HCT116 (cell line): ENCODE data around the gene RAB27A. TPM values are rescaled to one million over a fixed set of nuclear protein-coding genes. Genes with fewer than 3 reads are reported as not detected.

ENCODE experiments used
- ATAC-seq: fragments of 200-7000 bp; cut with Tn5 transposase; 2 replicates; pipeline ENCODE4 v1.9.1; 2020; ENCODE audit warnings: mild to moderate bottlenecking, moderate library complexity
- BruUV-seq: library from RNA; stranded (reverse); fragments of 400-500 nt; replicated peaks from 2 replicates; lab custom pipeline; 2021; lab: Mats Ljungman, UMichigan
- CTCF ChIA-PET: fragments of 300-600 bp; sonication (Branson Sonifier 250); formaldehyde crosslinking; loops from one replicate; lab custom pipeline; 2021; ENCODE audit warnings: antibody characterized with exemption; lab: Charles Lee
- POLR2A ChIA-PET: fragments of 300-600, 350-600 bp; sonication (Branson Sonifier 250); formaldehyde crosslinking; loops from one replicate; lab custom pipeline; 2021; ENCODE audit warnings: antibody characterized with exemption; lab: Charles Lee
- RAD21 ChIA-PET, 2 experiments: fragments of 300-600 bp; sonication (Branson Sonifier 250); formaldehyde crosslinking; loops; one replicate each; lab custom pipeline; 2023; ENCODE audit warnings: low total read pairs in 2 of 2; ENCODE audit not compliant: uncharacterized antibody in 2 of 2, unreplicated experiment in 2 of 2, low non-redundant PET in 1 of 2; lab: Charles Lee
- DNase-seq: peaks from one replicate; pipeline ENCODE4 v3.0.0-alpha.2; 2010; ENCODE audit warnings: low read depth, low spot score
- H2AFZ ChIP-seq: fragments of 200-600 bp; shearing (Covaris generic), sonication (generic); 2 replicates; pipeline ENCODE4 v1.6.1; 2017; ENCODE audit warnings: low read depth, mixed run types, mixed read lengths, antibody characterized with exemption, low read length; ENCODE audit not compliant: poor library complexity, severe bottlenecking
- H3K27ac ChIP-seq: 2 replicates; pipeline ENCODE4 v1.5.1; 2012; ENCODE audit warnings: low read depth, low read length
- H3K27me3 ChIP-seq: fragments of 200-600 bp; sonication (generic); 2 replicates; pipeline ENCODE4 v1.6.1; 2016; ENCODE audit warnings: mixed run types, low read length, mixed read lengths; ENCODE audit not compliant: insufficient read depth
- H3K36me3 ChIP-seq, 2 experiments: fragments of 200-500 bp in 1 of 2; fragments of 200-600 bp in 1 of 2; sonication (Bioruptor generic) in 1 of 2; sonication (generic) in 1 of 2; 2 replicates each; pipeline versions ENCODE4 v1.5.1 to v1.6.1; 2014 to 2016; ENCODE audit warnings: low read length in 2 of 2, inconsistent platforms in 1 of 2, mixed read lengths in 1 of 2, mixed run types in 1 of 2; ENCODE audit not compliant: insufficient read depth in 2 of 2, control insufficient read depth in 1 of 2
- H3K4me1 ChIP-seq, 2 experiments: fragments of 200-600 bp in 1 of 2; sonication (generic) in 1 of 2; 2 replicates each; pipeline versions ENCODE4 v1.5.1 to v1.6.1; 2012 to 2017; ENCODE audit warnings: low read length in 2 of 2, inconsistent platforms in 1 of 2, mild to moderate bottlenecking in 1 of 2, mixed read lengths in 1 of 2, mixed run types in 1 of 2, moderate library complexity in 1 of 2; ENCODE audit not compliant: insufficient read depth in 2 of 2, control insufficient read depth in 1 of 2
- H3K4me2 ChIP-seq: fragments of 200-600 bp; sonication (generic); 2 replicates; pipeline ENCODE4 v1.6.1; 2017; ENCODE audit warnings: mixed run types, low read length, mixed read lengths
- H3K4me3 ChIP-seq, 2 experiments: fragments of 200-600 bp in 1 of 2; sonication (generic) in 1 of 2; replicated peaks in 1 of 2; 2 replicates each; pipeline ENCODE4 v1.5.1; 2011 to 2016; ENCODE audit warnings: low read length in 2 of 2, control low read depth in 1 of 2, low read depth in 1 of 2, mild to moderate bottlenecking in 1 of 2, mixed read lengths in 1 of 2, mixed run types in 1 of 2
- H3K79me2 ChIP-seq: fragments of 200-600 bp; sonication (generic); 2 replicates; pipeline ENCODE4 v1.6.1; 2017; ENCODE audit warnings: mild to moderate bottlenecking, mixed run types, low read length, moderate library complexity, mixed read lengths; ENCODE audit not compliant: insufficient read depth
- H3K9ac ChIP-seq: fragments of 200-600 bp; sonication (generic); 2 replicates; pipeline ENCODE4 v1.6.1; 2016; ENCODE audit warnings: low read length, mixed read lengths
- H3K9me2 ChIP-seq: fragments of 200-600 bp; sonication (generic), shearing (Covaris generic); 2 replicates; pipeline ENCODE4 v1.6.1; 2017; ENCODE audit warnings: mixed run types, mild to moderate bottlenecking, moderate library complexity; ENCODE audit not compliant: insufficient read depth
- H3K9me3 ChIP-seq, 2 experiments: fragments of 200-500 bp in 1 of 2; fragments of 200-600 bp in 1 of 2; sonication (Bioruptor generic) in 1 of 2; sonication (generic) in 1 of 2; 2 replicates each; pipeline ENCODE4 v1.6.1; 2014 to 2017; ENCODE audit warnings: low read length in 2 of 2, mixed read lengths in 2 of 2, inconsistent platforms in 1 of 2, low read depth in 1 of 2, mild to moderate bottlenecking in 1 of 2, mixed run types in 1 of 2, moderate library complexity in 1 of 2; ENCODE audit not compliant: control insufficient read depth in 1 of 2, insufficient read depth in 1 of 2
- H4K20me1 ChIP-seq: fragments of 200-600 bp; sonication (generic), shearing (Covaris generic); 2 replicates; pipeline ENCODE4 v1.6.1; 2017; ENCODE audit warnings: mixed run types, mild to moderate bottlenecking, moderate library complexity; ENCODE audit not compliant: insufficient read depth
- CBX3 ChIP-seq: IDR thresholded peaks from 2 replicates; pipeline ENCODE4 v1.6.1; 2012; ENCODE audit warnings: low read depth
- CEBPB ChIP-seq: IDR thresholded peaks from 2 replicates; pipeline ENCODE4 v1.6.1; 2012; ENCODE audit warnings: low read depth
- EGR1 ChIP-seq: IDR thresholded peaks from 2 replicates; pipeline ENCODE4 v1.6.1; 2012; ENCODE audit warnings: low read depth
- ELF1 ChIP-seq: IDR thresholded peaks from 2 replicates; pipeline ENCODE4 v1.6.1; 2012; ENCODE audit warnings: low read depth, borderline replicate concordance
- EZH2 ChIP-seq: fragments of 200-600 bp; sonication (generic); IDR thresholded peaks from 2 replicates; pipeline ENCODE4 v1.6.1; 2017; ENCODE audit warnings: antibody characterized with exemption, mixed run types
- FOSL1 ChIP-seq: IDR thresholded peaks from 2 replicates; pipeline ENCODE4 v1.6.1; 2012; ENCODE audit warnings: low read depth
- JUND ChIP-seq: IDR thresholded peaks from 2 replicates; pipeline ENCODE4 v1.6.1; 2012
- RAD21 ChIP-seq: IDR thresholded peaks from 2 replicates; pipeline ENCODE4 v1.6.1; 2012; ENCODE audit warnings: low read depth, mild to moderate bottlenecking
- SIN3A ChIP-seq: IDR thresholded peaks from 2 replicates; pipeline ENCODE4 v1.6.1; 2012; ENCODE audit warnings: low read depth
- SP1 ChIP-seq: IDR thresholded peaks from 2 replicates; pipeline ENCODE4 v1.6.1; 2012; ENCODE audit warnings: low read depth
- SRF ChIP-seq: IDR thresholded peaks from 2 replicates; pipeline ENCODE4 v1.6.1; 2012; ENCODE audit warnings: low read depth
- TCF7L2 ChIP-seq: IDR thresholded peaks from 2 replicates; pipeline ENCODE4 v1.7.0; 2011; ENCODE audit warnings: borderline replicate concordance, inconsistent platforms; ENCODE audit not compliant: insufficient read depth, insufficient read length; ENCODE audit errors: extremely low read depth
- YY1 ChIP-seq: IDR thresholded peaks from 2 replicates; pipeline ENCODE4 v1.6.1; 2011; ENCODE audit warnings: low read length, low read depth, moderate library complexity, mild to moderate bottlenecking; ENCODE audit not compliant: insufficient replicate concordance; ENCODE audit errors: extremely low read depth
- ZFX ChIP-seq: fragments of 450-650 bp; IDR thresholded peaks from 2 replicates; pipeline ENCODE4 v1.6.1; 2017
- ZNF274 ChIP-seq: fragments of 200-500 bp; sonication (Bioruptor generic); IDR thresholded peaks from 2 replicates; pipeline ENCODE4 v1.6.1; 2014; ENCODE audit warnings: mild to moderate bottlenecking, low read depth, low read length, inconsistent platforms
- intact Hi-C: fragments of 100-400 bp; cut with micrococcal nuclease; formaldehyde crosslinking; loops from 2 replicates; pipeline ENCODE4 v1.10.0; 2022
- total RNA-seq: library from RNA; stranded (reverse); gene quantifications from one replicate; pipeline ENCODE4 v1.2.1, GENCODE V29; 2021; ENCODE audit not compliant: unreplicated experiment
- TF ChIP-seq, protein P1 (sequence below): IDR thresholded peaks from 2 replicates; pipeline ENCODE4 v1.6.1; 2011; ENCODE audit warnings: mild to moderate bottlenecking, low read length, moderate library complexity; ENCODE audit not compliant: insufficient replicate concordance; ENCODE audit errors: extremely low read depth

The RAB27A gene
- total RNA-seq, 1 experiment from 2014 or later, result 8.8 TPM

GRCh38 chr15:55257012-55257670 is 32.5 kb downstream of the RAB27A start:
- H3K4me1 ChIP-seq, result no peaks in the 10 kb centered on the region
- no peak for DNase-seq
- no peak overlapping the region for H3K4me2 ChIP-seq
- RAD21 ChIA-PET, result no interaction called here
- no peaks in the 10 kb centered on the region for H3K36me3 ChIP-seq
- BruUV-seq, result no TSS peak
- CTCF ChIA-PET, result no interaction called here
- H3K27me3 ChIP-seq, result no peaks in the 10 kb centered on the region
- H3K9ac ChIP-seq, result no peak overlapping the region
- ATAC-seq, result no peak
- H3K79me2 ChIP-seq, result no peaks in the 10 kb centered on the region
- H3K9me2 ChIP-seq, result no peaks in the 10 kb centered on the region
- H2AFZ ChIP-seq, result no peak overlapping the region
- H3K9me3 ChIP-seq, result no peaks in the 10 kb centered on the region
- no peaks in the 10 kb centered on the region for H4K20me1 ChIP-seq
- intact Hi-C loops, result no loop called here
- POLR2A ChIA-PET, result interaction anchor here (0.5 kb wide), 1 partner anchor 40 kb away, joined by 5 read pairs; no protein-coding TSS in a partner anchor
- no peak overlapping the region for H3K27ac ChIP-seq
- H3K4me3 ChIP-seq, result no peak overlapping the region
- TF ChIP-seq CBX3, result no peak
- TF ChIP-seq SRF, result no peak
- no peak for TF ChIP-seq RAD21
- TF ChIP-seq EGR1, result no peak
- no peak for TF ChIP-seq SIN3A
- no peak for TF ChIP-seq JUND
- TF ChIP-seq ZNF274, result no peak
- no peak for TF ChIP-seq EZH2
- TF ChIP-seq ELF1, result no peak

DNA sequence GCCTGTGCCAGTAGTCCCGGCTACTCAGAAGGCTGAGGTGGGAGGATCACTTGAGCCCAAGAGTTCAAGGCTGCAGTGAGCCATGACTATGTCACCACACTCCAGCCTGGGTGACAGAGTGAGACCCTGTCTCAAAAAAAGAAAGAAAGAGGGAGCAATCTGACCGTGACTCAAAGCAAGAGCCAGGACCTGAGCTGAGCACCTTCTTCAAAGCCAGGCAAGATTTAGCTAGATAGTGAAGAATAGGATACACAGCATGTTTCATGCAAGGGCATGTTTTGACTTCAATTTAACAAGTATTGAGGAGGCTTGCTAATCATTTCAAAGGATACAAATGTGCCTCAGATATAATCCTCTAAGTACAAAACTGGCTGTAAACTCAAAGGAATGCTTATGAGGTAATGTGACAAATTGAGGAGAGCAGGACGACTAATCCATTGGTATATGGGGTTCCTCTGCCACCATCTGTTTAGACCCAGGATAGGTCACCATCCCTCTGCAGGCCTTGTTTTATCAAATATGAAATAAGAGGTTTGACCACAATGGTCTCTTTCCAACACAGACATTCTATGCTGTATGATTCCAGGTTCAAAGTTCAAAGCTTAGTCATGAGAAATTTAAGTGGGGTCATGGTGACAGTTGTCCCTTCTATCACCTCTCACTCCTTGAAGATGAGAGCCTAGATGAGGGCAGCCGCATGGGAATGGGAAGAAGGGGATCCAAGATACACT is 33.2 kb downstream of the RAB27A start:
- Histone ChIP-seq H3K9me3 (no peaks in the 10 kb centered on the region), H3K27me3 (no peaks in the 10 kb centered on the region), H3K36me3 (no peaks in the 10 kb centered on the region), H3K79me2 (no peaks in the 10 kb centered on the region), H3K4me3 (no peak overlapping the region)
- no peak for DNase-seq
- intact Hi-C loops, result no loop called here
- TF ChIP-seq CBX3 (no peak), SIN3A (no peak), CEBPB (no peak), TCF7L2 (no peak), RAD21 (no peak), YY1 (no peak), ZFX (no peak), SP1 (no peak), FOSL1 (no peak), SRF (no peak)
- TF ChIP-seq, protein P1, sequence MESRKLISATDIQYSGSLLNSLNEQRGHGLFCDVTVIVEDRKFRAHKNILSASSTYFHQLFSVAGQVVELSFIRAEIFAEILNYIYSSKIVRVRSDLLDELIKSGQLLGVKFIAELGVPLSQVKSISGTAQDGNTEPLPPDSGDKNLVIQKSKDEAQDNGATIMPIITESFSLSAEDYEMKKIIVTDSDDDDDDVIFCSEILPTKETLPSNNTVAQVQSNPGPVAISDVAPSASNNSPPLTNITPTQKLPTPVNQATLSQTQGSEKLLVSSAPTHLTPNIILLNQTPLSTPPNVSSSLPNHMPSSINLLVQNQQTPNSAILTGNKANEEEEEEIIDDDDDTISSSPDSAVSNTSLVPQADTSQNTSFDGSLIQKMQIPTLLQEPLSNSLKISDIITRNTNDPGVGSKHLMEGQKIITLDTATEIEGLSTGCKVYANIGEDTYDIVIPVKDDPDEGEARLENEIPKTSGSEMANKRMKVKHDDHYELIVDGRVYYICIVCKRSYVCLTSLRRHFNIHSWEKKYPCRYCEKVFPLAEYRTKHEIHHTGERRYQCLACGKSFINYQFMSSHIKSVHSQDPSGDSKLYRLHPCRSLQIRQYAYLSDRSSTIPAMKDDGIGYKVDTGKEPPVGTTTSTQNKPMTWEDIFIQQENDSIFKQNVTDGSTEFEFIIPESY, result no peak
- TF ChIP-seq, all 23 proteins: peak for 0
- Histone ChIP-seq H3K9me2 (no peaks in the 10 kb centered on the region), H3K4me1 (no peaks in the 10 kb centered on the region), H3K9ac (no peak overlapping the region), H3K27ac (no peak overlapping the region), H2AFZ (no peak overlapping the region), H4K20me1 (no peaks in the 10 kb centered on the region), H3K4me2 (no peak overlapping the region)
- no TSS peak for BruUV-seq
- ChIA-PET POLR2A (interaction anchor here (0.5 kb wide), 1 partner anchor 39 kb away, joined by 5 read pairs; no protein-coding TSS in a partner anchor), CTCF (no interaction called here), RAD21 (no interaction called here)
- ATAC-seq, result no peak
